Activated CD8-positive, alpha-beta T cell treated with anti-CD3 and anti-CD28 coated beads for 36 hours (primary cell): Measurements from ENCODE around the gene SDCBP2. TPM values are rescaled to one million over a fixed set of nuclear protein-coding genes. Genes with fewer than 3 reads are reported as not detected.

Experiments
- ATAC-seq: fragments of 200-7000 bp; cut with Tn5 transposase; one replicate; pipeline ENCODE4 v1.10.0; 2021; ENCODE audit warnings: mild to moderate bottlenecking, moderate library complexity
- CTCF ChIA-PET: fragments of 350-600 bp; sonication (Branson Sonifier 250); formaldehyde crosslinking; loops from one replicate; lab custom pipeline; 2021; ENCODE audit warnings: antibody characterized with exemption; lab: Charles Lee
- POLR2A ChIA-PET: fragments of 350-600 bp; sonication (Branson Sonifier 250); formaldehyde crosslinking; loops from one replicate; lab custom pipeline; 2021; ENCODE audit warnings: antibody characterized with exemption; lab: Charles Lee
- DNase-seq: peaks from one replicate; pipeline ENCODE4 v3.0.0-alpha.2; 2020
- H3K27ac Mint-ChIP-seq: one replicate; pipeline ENCODE4 v1.8.0; 2021; ENCODE audit warnings: mild to moderate bottlenecking, mixed read lengths
- H3K27me3 Mint-ChIP-seq: one replicate; pipeline ENCODE4 v1.8.0; 2021; ENCODE audit warnings: mixed read lengths
- H3K36me3 Mint-ChIP-seq: one replicate; pipeline ENCODE4 v1.8.0; 2021; ENCODE audit warnings: low read depth, mixed read lengths
- H3K4me1 Mint-ChIP-seq: one replicate; pipeline ENCODE4 v1.8.0; 2021; ENCODE audit warnings: low read depth, mixed read lengths
- H3K4me3 Mint-ChIP-seq: one replicate; pipeline ENCODE4 v1.8.0; 2021; ENCODE audit warnings: mild to moderate bottlenecking, moderate library complexity, mixed read lengths
- H3K9me3 Mint-ChIP-seq: one replicate; pipeline ENCODE4 v1.8.0; 2021; ENCODE audit warnings: mixed read lengths
- intact Hi-C: fragments of 100-400 bp; cut with micrococcal nuclease; formaldehyde crosslinking; loops from one replicate; pipeline ENCODE4 v1.10.0; 2022
- total RNA-seq, 2 experiments: library from RNA; stranded (reverse); gene quantifications; one replicate each; pipeline ENCODE4 v1.2.3, GENCODE V29; 2021
- TF ChIP-seq, protein P1 (sequence below): fragments of 200-600 bp; IDR thresholded peaks from one replicate; pipeline ENCODE4 v1.8.0; 2022; ENCODE audit warnings: antibody characterized with exemption, mild to moderate bottlenecking

The SDCBP2 gene
- total RNA-seq, 2 experiments from 2014 or later = 3.0 to 3.7 TPM

DNA sequence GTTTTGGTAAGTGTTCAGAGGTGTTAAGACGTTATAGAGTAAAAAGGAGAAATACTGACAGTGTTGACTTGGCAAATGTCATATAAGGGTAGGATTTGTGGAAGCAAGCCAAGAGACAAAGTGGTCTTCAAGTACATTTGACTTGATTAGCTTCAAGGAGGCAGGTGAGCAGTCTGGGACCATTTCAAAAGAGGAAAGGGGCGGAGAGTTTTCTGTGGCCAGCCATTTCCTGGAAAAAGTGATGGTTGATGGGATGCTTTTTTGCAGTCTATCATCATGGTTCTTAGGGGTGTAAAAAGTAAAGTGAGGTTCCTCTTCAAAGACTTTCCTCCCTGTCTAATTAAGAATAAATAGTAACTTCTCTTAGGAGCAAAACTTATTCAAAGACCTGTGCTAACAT, 35.2 kb upstream of the SDCBP2 start:
- intact Hi-C loops = loop anchor here (5.0 kb wide), 1 partner anchor 37 kb away; the partner anchor contains the start of gene SDCBP2
- H3K36me3 Mint-ChIP-seq = peaks cover 87% of the 10 kb centered on the region
- H3K27me3 Mint-ChIP-seq = no peaks in the 10 kb centered on the region

DNA sequence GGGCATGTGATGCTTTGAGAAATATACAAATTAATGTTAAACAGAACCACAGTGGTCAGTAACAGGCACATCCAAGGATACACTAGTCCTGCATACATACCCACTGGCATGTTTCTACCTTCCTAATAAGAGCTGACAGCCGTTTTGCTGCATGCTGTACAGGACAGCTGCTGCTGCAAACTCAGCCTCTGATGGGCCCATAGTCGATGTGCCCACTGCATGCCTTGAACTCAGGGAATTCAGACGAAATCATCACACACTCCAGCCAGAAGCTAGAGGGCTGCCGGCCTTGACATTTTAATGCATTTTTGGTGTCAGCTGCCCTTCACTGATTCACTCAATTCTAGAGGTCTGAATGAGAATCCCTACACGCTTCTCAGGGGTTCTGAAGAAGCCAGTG, 34.6 kb upstream of the SDCBP2 start:
- no peak for DNase-seq
- CTCF ChIA-PET = interaction anchor here (1.5 kb wide), 1 partner anchor 12 kb away, joined by 3 read pairs; no protein-coding TSS in a partner anchor
- peaks cover 85% of the 10 kb centered on the region for H3K36me3 Mint-ChIP-seq
- no peaks in the 10 kb centered on the region for H3K27me3 Mint-ChIP-seq
- H3K9me3 Mint-ChIP-seq = no peaks in the 10 kb centered on the region
- peak overlapping the region; percentile 40 for H3K4me3 Mint-ChIP-seq
- peaks cover 67% of the 10 kb centered on the region for H3K4me1 Mint-ChIP-seq
- peak overlapping the region; percentile 91 for H3K27ac Mint-ChIP-seq
- TF ChIP-seq, protein P1, sequence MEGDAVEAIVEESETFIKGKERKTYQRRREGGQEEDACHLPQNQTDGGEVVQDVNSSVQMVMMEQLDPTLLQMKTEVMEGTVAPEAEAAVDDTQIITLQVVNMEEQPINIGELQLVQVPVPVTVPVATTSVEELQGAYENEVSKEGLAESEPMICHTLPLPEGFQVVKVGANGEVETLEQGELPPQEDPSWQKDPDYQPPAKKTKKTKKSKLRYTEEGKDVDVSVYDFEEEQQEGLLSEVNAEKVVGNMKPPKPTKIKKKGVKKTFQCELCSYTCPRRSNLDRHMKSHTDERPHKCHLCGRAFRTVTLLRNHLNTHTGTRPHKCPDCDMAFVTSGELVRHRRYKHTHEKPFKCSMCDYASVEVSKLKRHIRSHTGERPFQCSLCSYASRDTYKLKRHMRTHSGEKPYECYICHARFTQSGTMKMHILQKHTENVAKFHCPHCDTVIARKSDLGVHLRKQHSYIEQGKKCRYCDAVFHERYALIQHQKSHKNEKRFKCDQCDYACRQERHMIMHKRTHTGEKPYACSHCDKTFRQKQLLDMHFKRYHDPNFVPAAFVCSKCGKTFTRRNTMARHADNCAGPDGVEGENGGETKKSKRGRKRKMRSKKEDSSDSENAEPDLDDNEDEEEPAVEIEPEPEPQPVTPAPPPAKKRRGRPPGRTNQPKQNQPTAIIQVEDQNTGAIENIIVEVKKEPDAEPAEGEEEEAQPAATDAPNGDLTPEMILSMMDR = no peak
- POLR2A ChIA-PET = interaction anchor here (1.0 to 1.1 kb wide), 3 partner anchors 9 to 502 kb away, joined by 3 to 5 read pairs (median 3); no protein-coding TSS in a partner anchor
- peak; percentile 12 for ATAC-seq
- intact Hi-C loops = loop anchor here (5.0 kb wide), 1 partner anchor 36 kb away; the partner anchor contains the start of gene SDCBP2

More for the DNA sequence above, 35.2 kb upstream of the SDCBP2 start:
- ATAC-seq = peak; percentile 60
- Mint-ChIP-seq H3K4me1 (peaks cover 67% of the 10 kb centered on the region), H3K9me3 (no peaks in the 10 kb centered on the region), H3K4me3 (peak overlapping the region; percentile 40), H3K27ac (peak overlapping the region; percentile 91)
- TF ChIP-seq, protein P1 = no peak
- DNase-seq = peak; percentile 59
- CTCF ChIA-PET = interaction anchor here (1.5 kb wide), 1 partner anchor 11 kb away, joined by 3 read pairs; no protein-coding TSS in a partner anchor
- POLR2A ChIA-PET = interaction anchor here (1.0 to 1.1 kb wide), 3 partner anchors 9 to 501 kb away, joined by 3 to 5 read pairs (median 3); no protein-coding TSS in a partner anchor

DNA sequence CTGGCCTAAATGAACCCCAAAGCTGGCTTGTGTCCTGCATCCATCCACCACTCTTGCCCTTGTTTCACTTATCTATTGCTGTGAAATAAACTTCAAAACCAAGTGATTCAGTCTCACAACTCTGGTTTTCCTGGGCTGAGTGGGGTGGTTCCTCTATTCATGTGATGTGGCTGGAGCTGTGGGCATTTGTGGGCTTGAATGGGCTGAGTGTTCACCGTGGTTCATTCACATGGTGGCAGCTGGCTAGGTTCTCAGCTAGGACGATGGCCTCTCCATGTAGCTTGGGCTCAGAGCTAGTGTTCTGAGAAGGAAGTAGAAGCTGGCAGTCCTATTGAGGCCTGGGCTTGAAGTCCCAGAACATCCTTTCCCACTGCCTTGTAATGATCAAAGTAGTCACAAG, 33.5 kb upstream of the SDCBP2 start:
- Mint-ChIP-seq H3K36me3 (peaks cover 83% of the 10 kb centered on the region), H3K4me3 (no peak overlapping the region), H3K4me1 (peaks cover 76% of the 10 kb centered on the region), H3K27ac (peak overlapping the region; percentile 91), H3K9me3 (no peaks in the 10 kb centered on the region), H3K27me3 (no peaks in the 10 kb centered on the region)
- no peak for ATAC-seq
- DNase-seq = peak; percentile 27
- POLR2A ChIA-PET = interaction anchor here (1.2 kb wide), 1 partner anchor 15 kb away, joined by 3 read pairs; no protein-coding TSS in a partner anchor
- intact Hi-C loops = loop anchor here (5.0 kb wide), 1 partner anchor 35 kb away; the partner anchor contains the start of gene SDCBP2
- CTCF ChIA-PET = interaction anchor here (1.0 to 1.1 kb wide), 3 partner anchors 15 to 38 kb away, joined by 3 to 4 read pairs (median 4); no protein-coding TSS in a partner anchor
- TF ChIP-seq, protein P1 = no peak

DNA sequence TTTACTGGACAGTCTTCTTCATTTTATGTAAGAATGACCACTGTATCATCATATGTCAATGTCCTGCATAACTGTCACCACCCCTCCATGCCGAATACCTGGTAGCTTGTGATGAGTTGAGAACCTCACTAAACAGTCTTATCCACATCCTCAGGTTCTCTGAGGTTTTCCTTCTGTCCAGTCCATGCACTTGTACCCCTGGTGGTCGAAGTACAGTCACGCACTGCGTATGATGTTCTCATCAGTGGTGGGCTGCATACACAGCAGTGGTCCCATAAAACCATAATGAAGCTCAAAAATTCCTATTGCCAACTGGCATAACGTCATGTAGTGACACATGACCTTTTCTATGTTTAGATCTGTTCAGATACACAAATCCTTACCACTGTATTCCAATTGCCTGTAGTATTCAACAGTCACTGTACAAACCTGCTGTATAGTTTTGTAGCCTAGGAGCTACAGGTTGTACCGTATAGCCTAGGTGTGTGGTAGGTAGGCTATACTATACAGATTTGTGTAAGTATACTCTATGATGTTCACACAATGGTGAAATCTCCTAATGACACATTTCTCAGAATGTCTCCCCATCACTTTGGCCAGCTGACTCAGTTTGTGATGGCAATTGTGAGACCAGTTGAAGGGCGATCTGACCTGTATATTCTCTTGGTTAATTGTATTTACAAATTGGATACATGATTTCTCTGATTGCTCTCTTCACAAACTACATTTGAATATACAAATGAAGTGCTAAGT, 31.3 kb upstream of the SDCBP2 start:
- CTCF ChIA-PET = interaction anchor here (0.8 to 1.4 kb wide), 2 partner anchors 11 to 33 kb away, joined by 3 read pairs; no protein-coding TSS in a partner anchor

More for the DNA sequence above, 31.3 kb upstream of the SDCBP2 start:
- no peaks in the 10 kb centered on the region for H3K27me3 Mint-ChIP-seq
- peak overlapping the region; percentile 47 for H3K27ac Mint-ChIP-seq
- TF ChIP-seq, protein P1 = no peak
- POLR2A ChIA-PET = interaction anchor here (1.0 to 1.4 kb wide), 4 partner anchors 12 to 27 kb away, joined by 3 read pairs; no protein-coding TSS in a partner anchor
- DNase-seq = no peak
- intact Hi-C loops = loop anchor here (5.0 kb wide), 1 partner anchor 33 kb away; the partner anchor contains the start of gene SDCBP2
- peaks cover 72% of the 10 kb centered on the region for H3K36me3 Mint-ChIP-seq
- peak; percentile 7 for ATAC-seq
- H3K4me1 Mint-ChIP-seq = peaks cover 82% of the 10 kb centered on the region
- no peak overlapping the region for H3K4me3 Mint-ChIP-seq
- no peaks in the 10 kb centered on the region for H3K9me3 Mint-ChIP-seq
